Measurements from ENCODE around the gene TXNRD2. TPM values are rescaled to one million over a fixed set of nuclear protein-coding genes. Genes with fewer than 3 reads are reported as not detected.

Gene TXNRD2
- total and polyA plus RNA-seq, 10 of the 15 experiments (the other 5 are each of a cell fraction or from before 2014, with no cell fraction given), result 1.6 to 26.0 (median 13.9) TPM

DNA sequence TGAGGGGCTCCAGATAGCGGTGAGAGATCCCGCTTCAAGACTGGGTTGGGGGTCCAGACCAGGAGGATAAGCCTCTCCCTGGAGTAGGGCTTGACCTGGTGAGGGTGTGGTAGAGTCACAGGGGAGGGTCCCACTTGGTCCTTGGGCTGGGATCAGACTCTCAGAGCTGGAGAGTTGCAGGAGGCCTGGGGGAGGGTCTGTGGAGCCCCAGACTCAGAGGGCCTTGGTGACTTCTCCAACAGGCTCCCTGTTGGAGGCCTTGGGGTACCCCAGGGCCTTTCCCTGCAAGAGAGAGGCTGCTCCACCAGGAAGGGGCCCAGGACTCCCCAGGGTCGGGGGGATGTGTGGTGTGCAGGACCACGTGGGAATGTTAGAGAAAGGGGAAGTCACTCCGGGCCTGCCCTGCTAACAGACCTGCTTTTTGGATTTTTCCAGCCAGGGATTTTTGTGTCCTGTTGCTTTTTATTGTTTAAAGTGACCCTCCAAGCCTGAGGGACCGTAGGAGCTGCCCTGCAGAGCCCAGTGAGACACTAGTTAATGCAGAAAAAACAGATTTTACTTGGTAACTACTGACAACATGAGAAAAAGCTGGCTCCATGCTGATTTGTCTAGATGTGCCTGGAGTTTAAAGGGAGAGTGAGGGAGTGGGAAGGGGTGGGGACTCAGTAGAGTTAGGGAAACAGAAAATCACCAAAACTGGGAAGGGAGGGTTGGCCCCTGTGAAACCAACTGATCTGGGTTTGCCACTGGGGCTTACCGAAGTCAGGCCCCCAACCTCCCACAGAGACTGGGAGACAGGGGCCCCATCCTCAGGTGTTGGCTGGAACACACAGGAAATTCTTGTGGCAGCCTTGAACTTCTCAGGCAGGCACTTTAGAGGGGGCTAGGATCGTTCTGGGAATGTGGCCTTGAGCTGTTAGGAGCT, 801 bp upstream of the TXNRD2 start:
- ATAC-seq (peak; percentile 64), FAIRE-seq (peak; percentile 44), DNase-seq (ENCODE audit: low read depth, low spot score) (no peak)
- Histone ChIP-seq H2AFZ (ENCODE audit: control insufficient read depth, low read depth, low read length) (peak overlapping the region; percentile 78), H3K9ac (ENCODE audit: control insufficient read depth, insufficient read depth, low read length) (peak overlapping the region; percentile 100), H3K27me3 (replicated peaks in 1 of 2; ENCODE audit: control insufficient read depth in 2 of 2, insufficient read depth in 2 of 2, low read length in 1 of 2) (no peaks in the 10 kb centered on the region), H3K4me2 (ENCODE audit: control insufficient read depth, insufficient read depth) (peak overlapping the region; percentile 97), H3K4me1 (ENCODE audit: control insufficient read depth, insufficient read depth, low read length) (peaks cover 15% of the 10 kb centered on the region; the same call in 1 of the 2 replicates), H3K36me3 (ENCODE audit: control insufficient read depth in 2 of 2, insufficient read depth in 2 of 2, low read length in 1 of 2) (no peaks in the 10 kb centered on the region), H4K20me1 (ENCODE audit: control insufficient read depth, insufficient read depth) (no peaks in the 10 kb centered on the region), H3K9me3 (replicated peaks; ENCODE audit: control insufficient read depth, insufficient read depth, low read length) (no peaks in the 10 kb centered on the region), H3K79me2 (ENCODE audit: control insufficient read depth, insufficient read depth, low read length) (peaks cover 39% of the 10 kb centered on the region), H3K4me3 (peak overlapping the region; percentile 94), H3K27ac (ENCODE audit: control insufficient read depth, insufficient read depth) (peak overlapping the region; percentile 91)
- RAD21 ChIA-PET (ENCODE audit: unreplicated experiment), result interaction anchor here (1.2 to 2.2 kb wide), 4 partner anchors 25 to 212 kb away, joined by 3 to 7 read pairs (median 4); no protein-coding TSS in a partner anchor
- CTCF ChIA-PET, result interaction anchor here (0.5 to 2.0 kb wide), 6 partner anchors 14 to 212 kb away, joined by 3 to 8 read pairs (median 4); no protein-coding TSS in a partner anchor
- POLR2A ChIA-PET, result interaction anchor here (1.0 to 1.3 kb wide), 2 partner anchors 87 to 175 kb away, joined by 4 to 5 read pairs; partner anchors contain the start of gene TRMT2A
- 3% methylated on average over 8 of the region's 8 CpGs for WGBS (ENCODE audit: insufficient coverage, insufficient replicate concordance, low lambda C conversion rate, missing lambda C conversion rate)
- SMC1A ChIA-PET (ENCODE audit: uncharacterized antibody, unreplicated experiment), result interaction anchor here (1.6 kb wide), 1 partner anchor 11 kb away, joined by 3 read pairs; no protein-coding TSS in a partner anchor
- intact Hi-C loops (cut with micrococcal nuclease; ENCODE audit: unreplicated experiment), result loop anchor here (5.0 kb wide), 1 partner anchor 85 kb away; no protein-coding TSS in a partner anchor
- no TSS peak for BruUV-seq (replicated peaks)
- in situ Hi-C loops (cut with MboI), result no loop called here
- no peak for TF ChIP-seq MTA3 (IDR thresholded peaks at IDR 0.05; ENCODE audit: borderline replicate concordance, low read length)
- peak; percentile 25; the same call in 1 of the 2 replicates for TF ChIP-seq RAD51 (IDR thresholded peaks at IDR 0.05)
- 0 out of 2 replicates have a peak, but pooled peaks have one; percentile 41 for TF ChIP-seq SMAD5 (IDR thresholded peaks at IDR 0.05; ENCODE audit: low read depth)
- TF ChIP-seq MEF2B (IDR thresholded peaks at IDR 0.05; ENCODE audit: partially characterized antibody, poor library complexity, severe bottlenecking), result peak; percentile 10
- TF ChIP-seq, protein P1, sequence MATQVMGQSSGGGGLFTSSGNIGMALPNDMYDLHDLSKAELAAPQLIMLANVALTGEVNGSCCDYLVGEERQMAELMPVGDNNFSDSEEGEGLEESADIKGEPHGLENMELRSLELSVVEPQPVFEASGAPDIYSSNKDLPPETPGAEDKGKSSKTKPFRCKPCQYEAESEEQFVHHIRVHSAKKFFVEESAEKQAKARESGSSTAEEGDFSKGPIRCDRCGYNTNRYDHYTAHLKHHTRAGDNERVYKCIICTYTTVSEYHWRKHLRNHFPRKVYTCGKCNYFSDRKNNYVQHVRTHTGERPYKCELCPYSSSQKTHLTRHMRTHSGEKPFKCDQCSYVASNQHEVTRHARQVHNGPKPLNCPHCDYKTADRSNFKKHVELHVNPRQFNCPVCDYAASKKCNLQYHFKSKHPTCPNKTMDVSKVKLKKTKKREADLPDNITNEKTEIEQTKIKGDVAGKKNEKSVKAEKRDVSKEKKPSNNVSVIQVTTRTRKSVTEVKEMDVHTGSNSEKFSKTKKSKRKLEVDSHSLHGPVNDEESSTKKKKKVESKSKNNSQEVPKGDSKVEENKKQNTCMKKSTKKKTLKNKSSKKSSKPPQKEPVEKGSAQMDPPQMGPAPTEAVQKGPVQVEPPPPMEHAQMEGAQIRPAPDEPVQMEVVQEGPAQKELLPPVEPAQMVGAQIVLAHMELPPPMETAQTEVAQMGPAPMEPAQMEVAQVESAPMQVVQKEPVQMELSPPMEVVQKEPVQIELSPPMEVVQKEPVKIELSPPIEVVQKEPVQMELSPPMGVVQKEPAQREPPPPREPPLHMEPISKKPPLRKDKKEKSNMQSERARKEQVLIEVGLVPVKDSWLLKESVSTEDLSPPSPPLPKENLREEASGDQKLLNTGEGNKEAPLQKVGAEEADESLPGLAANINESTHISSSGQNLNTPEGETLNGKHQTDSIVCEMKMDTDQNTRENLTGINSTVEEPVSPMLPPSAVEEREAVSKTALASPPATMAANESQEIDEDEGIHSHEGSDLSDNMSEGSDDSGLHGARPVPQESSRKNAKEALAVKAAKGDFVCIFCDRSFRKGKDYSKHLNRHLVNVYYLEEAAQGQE (IDR thresholded peaks at IDR 0.05; ENCODE audit: low read depth, low read length), result no peak
- no peak for TF ChIP-seq BACH1 (IDR thresholded peaks at IDR 0.05; ENCODE audit: borderline replicate concordance)
- no peak for TF ChIP-seq SMARCA5 (IDR thresholded peaks at IDR 0.05)
- peak; percentile 39; the same call in 1 of the 2 replicates for TF ChIP-seq TAF1 (IDR thresholded peaks at IDR 0.05; ENCODE audit: borderline replicate concordance, low read depth, low read length)
- TF ChIP-seq ASH2L (IDR thresholded peaks at IDR 0.05; ENCODE audit: borderline replicate concordance, low read depth), result no peak
- TF ChIP-seq, protein P2, sequence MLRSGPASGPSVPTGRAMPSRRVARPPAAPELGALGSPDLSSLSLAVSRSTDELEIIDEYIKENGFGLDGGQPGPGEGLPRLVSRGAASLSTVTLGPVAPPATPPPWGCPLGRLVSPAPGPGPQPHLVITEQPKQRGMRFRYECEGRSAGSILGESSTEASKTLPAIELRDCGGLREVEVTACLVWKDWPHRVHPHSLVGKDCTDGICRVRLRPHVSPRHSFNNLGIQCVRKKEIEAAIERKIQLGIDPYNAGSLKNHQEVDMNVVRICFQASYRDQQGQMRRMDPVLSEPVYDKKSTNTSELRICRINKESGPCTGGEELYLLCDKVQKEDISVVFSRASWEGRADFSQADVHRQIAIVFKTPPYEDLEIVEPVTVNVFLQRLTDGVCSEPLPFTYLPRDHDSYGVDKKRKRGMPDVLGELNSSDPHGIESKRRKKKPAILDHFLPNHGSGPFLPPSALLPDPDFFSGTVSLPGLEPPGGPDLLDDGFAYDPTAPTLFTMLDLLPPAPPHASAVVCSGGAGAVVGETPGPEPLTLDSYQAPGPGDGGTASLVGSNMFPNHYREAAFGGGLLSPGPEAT (IDR thresholded peaks at IDR 0.05; ENCODE audit: low read depth), result peak; percentile 19; the same call in 1 of the 2 replicates
- TF ChIP-seq EED (IDR thresholded peaks at IDR 0.05; ENCODE audit: low read depth), result peak; percentile 32
- TF ChIP-seq CREB1 (IDR thresholded peaks at IDR 0.05; ENCODE audit: low read depth), result peak; percentile 49; the same call in 1 of the 2 replicates
- peak; percentile 43; the same call in 1 of the 2 replicates for TF ChIP-seq MXI1 (IDR thresholded peaks at IDR 0.05; ENCODE audit: low read depth, low read length)
- TF ChIP-seq CREM (IDR thresholded peaks at IDR 0.05; ENCODE audit: low read depth), result 0 out of 2 replicates have a peak, but pooled peaks have one; percentile 28
- TF ChIP-seq, protein P3, sequence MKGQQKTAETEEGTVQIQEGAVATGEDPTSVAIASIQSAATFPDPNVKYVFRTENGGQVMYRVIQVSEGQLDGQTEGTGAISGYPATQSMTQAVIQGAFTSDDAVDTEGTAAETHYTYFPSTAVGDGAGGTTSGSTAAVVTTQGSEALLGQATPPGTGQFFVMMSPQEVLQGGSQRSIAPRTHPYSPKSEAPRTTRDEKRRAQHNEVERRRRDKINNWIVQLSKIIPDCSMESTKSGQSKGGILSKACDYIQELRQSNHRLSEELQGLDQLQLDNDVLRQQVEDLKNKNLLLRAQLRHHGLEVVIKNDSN (IDR thresholded peaks at IDR 0.05; ENCODE audit: borderline replicate concordance, extremely low read length, insufficient read depth, low read depth, low read length), result no peak
- TF ChIP-seq RFX5 (IDR thresholded peaks at IDR 0.05; ENCODE audit: low read depth, low read length), result peak; percentile 92
- no peak for TF ChIP-seq SMAD1 (IDR thresholded peaks at IDR 0.05; ENCODE audit: low read depth, partially characterized antibody)
